Endothelial cell of umbilical vein (primary cell): ENCODE results near the gene SPAG6. TPM values are rescaled to one million over a fixed set of nuclear protein-coding genes. Genes with fewer than 3 reads are reported as not detected.
A peak's percentile ranks its signal among the peaks of the same experiment; 100 is the strongest.

Experiments used
- BruUV-seq: library from RNA; stranded (reverse); fragments of 400-500 nt; replicated peaks from 2 replicates; lab custom pipeline; 2021; lab: Mats Ljungman, UMichigan
- CTCF ChIA-PET: fragments of 300-600, 350-600 bp; sonication (Branson Sonifier 250); formaldehyde crosslinking; loops from one replicate; lab custom pipeline; 2021; ENCODE audit warnings: antibody characterized with exemption, inconsistent platforms; lab: Charles Lee
- POLR2A ChIA-PET: fragments of 300-600, 350-600 bp; sonication (Branson Sonifier 250); formaldehyde crosslinking; loops from one replicate; lab custom pipeline; 2021; ENCODE audit warnings: antibody characterized with exemption, inconsistent platforms; lab: Charles Lee
- DNase-seq: peaks from one replicate; pipeline ENCODE4 v3.0.0-alpha.2; 2011; ENCODE audit warnings: low read depth, low spot score
- FAIRE-seq: peaks from 2 replicates; lab custom pipeline; 2011; peaks lifted over from hg19 to GRCh38; lab: Jason Lieb, UNC
- H2AFZ ChIP-seq: 2 replicates; pipeline ENCODE4 v1.6.0; 2012; ENCODE audit warnings: low read depth, low read length, control low read depth, inconsistent platforms
- H3K27ac ChIP-seq: 2 replicates; pipeline ENCODE4 v1.5.1; 2011; ENCODE audit warnings: low read depth, mild to moderate bottlenecking, control low read depth, low read length, moderate library complexity; ENCODE audit not compliant: insufficient read depth
- H3K27me3 ChIP-seq, 2 experiments: 2 replicates each; pipeline versions ENCODE4 v1.6.0 to v1.6.1; 2011; ENCODE audit warnings: low read length in 2 of 2, mixed read lengths in 1 of 2; ENCODE audit not compliant: control insufficient read depth in 2 of 2, insufficient read depth in 2 of 2
- H3K36me3 ChIP-seq, 2 experiments: 2 replicates in 1 of 2; 3 replicates in 1 of 2; pipeline ENCODE4 v1.5.1; 2011; ENCODE audit warnings: low read length in 2 of 2, mild to moderate bottlenecking in 1 of 2, moderate library complexity in 1 of 2; ENCODE audit not compliant: control insufficient read depth in 2 of 2, insufficient read depth in 2 of 2; ENCODE audit errors: extremely low read depth in 1 of 2
- H3K4me1 ChIP-seq: 3 replicates; pipeline ENCODE4 v1.5.1; 2011; ENCODE audit warnings: mild to moderate bottlenecking, low read length; ENCODE audit not compliant: control insufficient read depth, insufficient read depth; ENCODE audit errors: extremely low read depth
- H3K4me2 ChIP-seq: 2 replicates; pipeline ENCODE4 v1.6.1; 2011; ENCODE audit warnings: low read length, control low read depth, mixed read lengths; ENCODE audit not compliant: insufficient read depth
- H3K4me3 ChIP-seq, 3 experiments: fragments of 200-600 bp in 1 of 3; sonication (generic), shearing (Covaris generic) in 1 of 3; replicated peaks in 1 of 3; 2 replicates each; pipeline ENCODE4 v1.5.1; 2011 to 2016; ENCODE audit warnings: control low read depth in 3 of 3, low read length in 3 of 3, mild to moderate bottlenecking in 2 of 3, inconsistent platforms in 1 of 3, low read depth in 1 of 3, moderate library complexity in 1 of 3; ENCODE audit not compliant: insufficient read depth in 1 of 3
- H3K79me2 ChIP-seq: 2 replicates; pipeline ENCODE4 v1.6.0; 2012; ENCODE audit warnings: low read length, inconsistent platforms; ENCODE audit not compliant: control insufficient read depth, insufficient read depth
- H3K9ac ChIP-seq: replicated peaks from 2 replicates; pipeline ENCODE3; 2011; ENCODE audit warnings: low read length, control low read depth; ENCODE audit not compliant: insufficient read depth; ENCODE audit errors: extremely low read depth
- H3K9me1 ChIP-seq: replicated peaks from 3 replicates; pipeline ENCODE4 v1.6.0; 2011; ENCODE audit warnings: mild to moderate bottlenecking, low read length; ENCODE audit not compliant: control insufficient read depth, insufficient read depth; ENCODE audit errors: extremely low read depth
- H3K9me3 ChIP-seq: replicated peaks from 2 replicates; pipeline ENCODE4 v1.5.1; 2012; ENCODE audit warnings: low read length, inconsistent platforms; ENCODE audit not compliant: control insufficient read depth, insufficient read depth
- H4K20me1 ChIP-seq: replicated peaks from 2 replicates; pipeline ENCODE3; 2011; ENCODE audit warnings: mild to moderate bottlenecking, low read length; ENCODE audit not compliant: control insufficient read depth, insufficient read depth; ENCODE audit errors: extremely low read depth
- FOS ChIP-seq: IDR thresholded peaks from 2 replicates; pipeline ENCODE4 v1.6.1; 2011; ENCODE audit warnings: mild to moderate bottlenecking, low read length, moderate library complexity, borderline replicate concordance; ENCODE audit not compliant: insufficient read depth
- GATA2 ChIP-seq: IDR thresholded peaks from 2 replicates; pipeline ENCODE4 v1.7.0; 2011; ENCODE audit warnings: low read depth, mild to moderate bottlenecking, moderate library complexity, mixed read lengths, low read length; ENCODE audit not compliant: insufficient read length, insufficient read depth
- JUN ChIP-seq: IDR thresholded peaks from 2 replicates; pipeline ENCODE4 v1.6.1; 2011; ENCODE audit warnings: borderline replicate concordance, low read depth; ENCODE audit not compliant: insufficient read length, insufficient read depth
- dilution Hi-C: fragments of 300-500 bp; cut with MboI; formaldehyde crosslinking; loops from one replicate; pipeline ENCODE4 v1.15.0; 2019; ENCODE audit warnings: low sequenced_read_pairs; ENCODE audit not compliant: extremely low pct_ligation_motif_present
- intact Hi-C: fragments of 100-400 bp; cut with micrococcal nuclease; formaldehyde crosslinking; loops from one replicate; pipeline ENCODE4 v1.10.0; 2022
- polyA plus RNA-seq, 4 experiments: library from polyadenylated mRNA; depleted of rRNA in 3 of 4; stranded (reverse) in 3 of 4; unstranded in 1 of 4; fragments of >200 nt; gene quantifications; 2 replicates each; pipeline versions ENCODE4 v1.2.1 to v1.2.3, GENCODE V29; 2011 to 2012; ENCODE audit warnings: missing spikeins in 1 of 4
- total RNA-seq: library from RNA; stranded (reverse); gene quantifications from 2 replicates; pipeline ENCODE4 v1.2.3, GENCODE V29; 2021
- TF ChIP-seq, protein P1 (sequence below), 2 donors: IDR thresholded peaks; 1 replicate in 1 of 2; 2 replicates in 1 of 2; pipeline ENCODE4 v1.5.1; 2011; ENCODE audit warnings: low read length in 2 of 2, mild to moderate bottlenecking in 2 of 2, moderate library complexity in 2 of 2, control low read depth in 1 of 2, inconsistent platforms in 1 of 2, low read depth in 1 of 2; ENCODE audit not compliant: insufficient read depth in 1 of 2; ENCODE audit errors: extremely low read depth in 1 of 2

The SPAG6 gene
- total and polyA plus RNA-seq, 2 donors (not counting 3 experiments of a cell fraction or from before 2014, with no cell fraction given): not detected

DNA sequence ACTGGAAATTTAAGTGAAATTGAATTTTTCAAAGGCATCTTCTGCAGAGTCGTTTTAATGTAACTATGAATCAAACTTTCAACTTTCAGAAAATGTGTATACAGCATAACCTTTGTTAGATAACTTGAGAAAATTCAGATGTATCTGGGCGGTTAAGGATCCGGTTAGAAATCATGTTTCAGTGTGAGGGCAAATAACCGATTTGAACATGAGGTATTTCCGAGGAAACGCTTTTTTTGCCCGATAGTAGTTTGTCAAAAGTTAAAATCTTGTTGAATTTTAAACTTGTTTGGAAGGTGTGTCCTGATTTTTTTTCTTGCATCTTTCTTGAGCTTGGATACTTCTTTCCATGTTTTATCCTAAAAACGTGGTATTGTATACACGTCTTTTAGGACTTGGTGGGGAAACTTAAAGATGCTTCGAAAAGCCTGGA lies 25.7 kb upstream of the SPAG6 start:
- Histone ChIP-seq H2AFZ (no peak overlapping the region), H3K79me2 (no peaks in the 10 kb centered on the region), H3K9ac (no peak overlapping the region), H3K4me1 (peaks cover 22% of the 10 kb centered on the region), H4K20me1 (peaks cover 10% of the 10 kb centered on the region), H3K36me3 (no peaks in the 10 kb centered on the region), H3K4me3 (no peak overlapping the region), H3K9me3 (no peaks in the 10 kb centered on the region), H3K27ac (no peak overlapping the region), H3K9me1 (no peaks in the 10 kb centered on the region), H3K27me3 (peaks cover 20 to 27% of the 10 kb centered on the region in 2 experiments), H3K4me2 (peak overlapping the region; percentile 71)
- intact Hi-C loops: loop anchor here (5.0 to 10.0 kb wide), 3 partner anchors 395 to 822 kb away; partner anchors contain the start of genes MSRB2 and PIP4K2A
- TF ChIP-seq JUN: no peak
- TF ChIP-seq GATA2: no peak
- TF ChIP-seq, protein P1, sequence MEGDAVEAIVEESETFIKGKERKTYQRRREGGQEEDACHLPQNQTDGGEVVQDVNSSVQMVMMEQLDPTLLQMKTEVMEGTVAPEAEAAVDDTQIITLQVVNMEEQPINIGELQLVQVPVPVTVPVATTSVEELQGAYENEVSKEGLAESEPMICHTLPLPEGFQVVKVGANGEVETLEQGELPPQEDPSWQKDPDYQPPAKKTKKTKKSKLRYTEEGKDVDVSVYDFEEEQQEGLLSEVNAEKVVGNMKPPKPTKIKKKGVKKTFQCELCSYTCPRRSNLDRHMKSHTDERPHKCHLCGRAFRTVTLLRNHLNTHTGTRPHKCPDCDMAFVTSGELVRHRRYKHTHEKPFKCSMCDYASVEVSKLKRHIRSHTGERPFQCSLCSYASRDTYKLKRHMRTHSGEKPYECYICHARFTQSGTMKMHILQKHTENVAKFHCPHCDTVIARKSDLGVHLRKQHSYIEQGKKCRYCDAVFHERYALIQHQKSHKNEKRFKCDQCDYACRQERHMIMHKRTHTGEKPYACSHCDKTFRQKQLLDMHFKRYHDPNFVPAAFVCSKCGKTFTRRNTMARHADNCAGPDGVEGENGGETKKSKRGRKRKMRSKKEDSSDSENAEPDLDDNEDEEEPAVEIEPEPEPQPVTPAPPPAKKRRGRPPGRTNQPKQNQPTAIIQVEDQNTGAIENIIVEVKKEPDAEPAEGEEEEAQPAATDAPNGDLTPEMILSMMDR (IDR thresholded peaks at IDR 0.05; ENCODE audit: extremely low read depth in 1 of 2, insufficient read depth in 1 of 2, low read depth in 1 of 2, low read length in 2 of 2): no peak
- TF ChIP-seq FOS: no peak
- no peak for DNase-seq
- POLR2A ChIA-PET: interaction anchor here (0.6 kb wide), 1 partner anchor 731 kb away, joined by 4 read pairs; no protein-coding TSS in a partner anchor
- no TSS peak for BruUV-seq
- FAIRE-seq: no peak
- dilution Hi-C loops: no loop called here
- CTCF ChIA-PET: interaction anchor here (0.6 to 1.3 kb wide), 2 partner anchors 308 to 663 kb away, joined by 3 read pairs; no protein-coding TSS in a partner anchor
